GM12874 (cell line): ENCODE measurements around the gene DAPL1.

Experiments
- TF ChIP-seq, protein P1 (sequence below): IDR thresholded peaks from 2 replicates; pipeline ENCODE4 v1.5.1; 2011; ENCODE audit warnings: low read depth, mild to moderate bottlenecking, control low read depth, low read length, moderate library complexity; ENCODE audit not compliant: insufficient read depth

The DAPL1 gene

GRCh38 chr2:158778243-158778642, 16.9 kb upstream of the DAPL1 start:
- TF ChIP-seq, protein P1, sequence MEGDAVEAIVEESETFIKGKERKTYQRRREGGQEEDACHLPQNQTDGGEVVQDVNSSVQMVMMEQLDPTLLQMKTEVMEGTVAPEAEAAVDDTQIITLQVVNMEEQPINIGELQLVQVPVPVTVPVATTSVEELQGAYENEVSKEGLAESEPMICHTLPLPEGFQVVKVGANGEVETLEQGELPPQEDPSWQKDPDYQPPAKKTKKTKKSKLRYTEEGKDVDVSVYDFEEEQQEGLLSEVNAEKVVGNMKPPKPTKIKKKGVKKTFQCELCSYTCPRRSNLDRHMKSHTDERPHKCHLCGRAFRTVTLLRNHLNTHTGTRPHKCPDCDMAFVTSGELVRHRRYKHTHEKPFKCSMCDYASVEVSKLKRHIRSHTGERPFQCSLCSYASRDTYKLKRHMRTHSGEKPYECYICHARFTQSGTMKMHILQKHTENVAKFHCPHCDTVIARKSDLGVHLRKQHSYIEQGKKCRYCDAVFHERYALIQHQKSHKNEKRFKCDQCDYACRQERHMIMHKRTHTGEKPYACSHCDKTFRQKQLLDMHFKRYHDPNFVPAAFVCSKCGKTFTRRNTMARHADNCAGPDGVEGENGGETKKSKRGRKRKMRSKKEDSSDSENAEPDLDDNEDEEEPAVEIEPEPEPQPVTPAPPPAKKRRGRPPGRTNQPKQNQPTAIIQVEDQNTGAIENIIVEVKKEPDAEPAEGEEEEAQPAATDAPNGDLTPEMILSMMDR = no peak

DNA sequence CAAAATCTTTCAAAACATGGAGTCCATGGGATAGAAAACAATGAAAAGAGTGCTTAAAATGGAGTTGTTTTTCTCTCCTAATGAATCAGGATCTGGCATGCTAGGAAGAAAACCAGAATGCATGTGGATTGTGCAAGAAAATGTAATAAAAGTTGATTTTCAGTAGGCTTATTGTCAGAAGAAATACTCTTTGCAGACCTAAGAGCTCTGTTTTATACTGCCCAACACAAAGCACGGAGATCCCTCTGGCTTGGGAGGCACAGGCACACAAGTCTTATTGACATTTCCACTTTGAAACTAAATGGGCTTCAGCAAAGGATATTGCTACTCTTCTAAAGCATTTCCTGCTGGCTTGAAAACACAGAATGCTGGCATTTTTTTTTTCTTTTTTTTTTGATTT, 15.5 kb upstream of the DAPL1 start:
- TF ChIP-seq, protein P1 = no peak

GRCh38 chr2:158781353-158781961, 13.7 kb upstream of the DAPL1 start:
- TF ChIP-seq, protein P1 = no peak

DNA sequence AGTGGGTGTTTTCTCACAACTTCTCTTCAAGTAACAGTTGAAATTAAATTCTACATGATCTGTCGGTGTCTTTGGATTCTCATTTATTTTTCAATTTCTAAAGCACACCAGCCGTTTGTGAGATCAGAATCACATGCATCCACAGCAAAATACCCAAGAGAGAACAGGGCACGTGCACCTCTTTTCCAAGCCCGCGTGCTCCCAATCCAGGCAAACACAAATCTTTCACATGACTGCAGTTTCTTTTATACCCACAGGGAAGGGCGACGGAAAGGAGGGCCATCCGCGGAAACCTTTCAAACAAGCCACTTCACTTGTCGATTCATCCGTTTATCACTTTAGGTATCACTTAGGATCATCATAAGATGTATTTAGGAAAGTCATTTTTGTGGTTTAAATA, 13.0 kb upstream of the DAPL1 start:
- TF ChIP-seq, protein P1 = no peak

GRCh38 chr2:158782616-158783015, 12.5 kb upstream of the DAPL1 start:
- TF ChIP-seq, protein P1 = no peak

- TF ChIP-seq, protein P1 = no peak
These were observed 11.2 kb upstream of the DAPL1 start for GRCh38 chr2:158783923-158784322.

- TF ChIP-seq, protein P1 = no peak
These were observed 8.2 kb upstream of the DAPL1 start for GRCh38 chr2:158786897-158787296.
